GM19455 (cell line): ENCODE measurements around the gene ESYT1.

Source experiments
- ATAC-seq: cut with Tn5 transposase; IDR thresholded peaks from one replicate; pipeline ENCODE4 v1.9.1; 2021; ENCODE audit not compliant: unreplicated experiment

Gene ESYT1

DNA sequence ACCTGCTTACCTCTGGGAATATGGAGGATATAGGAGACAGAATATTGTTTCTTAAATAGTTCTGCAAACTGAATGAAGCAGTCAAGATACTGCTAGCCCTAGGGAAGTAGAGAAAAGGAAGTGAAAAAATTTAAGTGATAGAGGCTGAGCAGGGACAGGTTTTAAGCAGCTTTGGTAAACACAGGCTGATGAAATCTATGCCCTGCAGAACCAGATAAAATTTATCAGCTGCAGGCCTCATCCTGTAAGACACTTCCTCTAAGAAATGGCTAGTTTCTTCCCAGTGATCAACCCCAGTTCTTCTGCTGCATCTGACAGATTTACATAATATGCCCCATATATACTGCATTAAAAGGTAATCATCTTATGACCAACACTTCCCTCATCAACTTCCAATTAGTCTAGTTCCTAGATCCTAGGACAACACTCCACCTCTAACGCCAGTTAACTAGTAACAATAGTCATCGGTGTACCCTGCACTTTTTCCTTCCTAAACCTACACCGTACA lies 1.3 kb upstream of the ESYT1 start:
- no peak for ATAC-seq

DNA sequence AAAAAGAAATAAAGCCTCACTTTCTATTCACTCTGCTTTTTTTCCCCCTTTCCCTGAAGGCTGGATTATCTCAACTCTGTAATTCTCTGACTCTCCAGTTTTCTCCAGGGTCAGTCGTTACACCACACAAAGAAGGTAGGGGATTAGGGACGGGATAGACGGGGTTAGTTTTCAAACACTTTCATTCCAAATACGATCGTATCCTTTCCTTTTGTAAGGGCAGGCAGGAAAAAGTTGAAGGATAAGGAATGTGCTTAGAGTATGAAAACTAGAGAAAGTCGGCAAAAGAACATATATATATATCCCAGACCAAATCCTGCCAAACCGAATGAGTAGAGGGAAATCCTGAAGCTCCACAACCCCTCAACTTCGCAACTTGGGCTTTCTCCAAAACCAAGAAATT lies 581 bp upstream of the ESYT1 start:
- no peak for ATAC-seq

DNA sequence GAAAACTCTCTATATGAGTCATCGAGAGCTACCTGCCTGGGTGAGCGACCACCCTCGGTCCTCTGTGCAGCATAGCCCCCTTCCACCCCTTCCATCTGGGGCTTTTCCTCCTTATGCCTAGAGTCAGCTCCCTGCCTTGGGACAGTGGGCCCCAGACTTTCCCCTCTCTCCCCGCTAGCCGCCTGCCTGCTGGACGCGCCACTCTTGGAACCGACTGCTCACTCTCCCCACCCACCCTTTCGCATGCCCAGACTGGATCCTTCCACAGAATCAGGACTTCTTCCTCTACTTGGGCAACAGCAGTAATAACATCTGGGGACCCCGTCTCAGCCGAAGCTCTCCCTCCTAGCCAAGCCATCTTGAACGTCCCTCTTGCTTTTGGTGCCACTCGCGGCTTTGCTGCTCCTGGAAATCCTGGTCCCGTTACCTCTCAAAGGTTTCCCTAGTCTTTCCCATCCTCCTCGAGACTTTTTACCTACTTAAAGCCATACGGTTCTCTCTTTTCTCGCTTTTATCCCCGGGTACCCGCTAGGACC lies 671 bp downstream of the ESYT1 start:
- no peak for ATAC-seq

DNA sequence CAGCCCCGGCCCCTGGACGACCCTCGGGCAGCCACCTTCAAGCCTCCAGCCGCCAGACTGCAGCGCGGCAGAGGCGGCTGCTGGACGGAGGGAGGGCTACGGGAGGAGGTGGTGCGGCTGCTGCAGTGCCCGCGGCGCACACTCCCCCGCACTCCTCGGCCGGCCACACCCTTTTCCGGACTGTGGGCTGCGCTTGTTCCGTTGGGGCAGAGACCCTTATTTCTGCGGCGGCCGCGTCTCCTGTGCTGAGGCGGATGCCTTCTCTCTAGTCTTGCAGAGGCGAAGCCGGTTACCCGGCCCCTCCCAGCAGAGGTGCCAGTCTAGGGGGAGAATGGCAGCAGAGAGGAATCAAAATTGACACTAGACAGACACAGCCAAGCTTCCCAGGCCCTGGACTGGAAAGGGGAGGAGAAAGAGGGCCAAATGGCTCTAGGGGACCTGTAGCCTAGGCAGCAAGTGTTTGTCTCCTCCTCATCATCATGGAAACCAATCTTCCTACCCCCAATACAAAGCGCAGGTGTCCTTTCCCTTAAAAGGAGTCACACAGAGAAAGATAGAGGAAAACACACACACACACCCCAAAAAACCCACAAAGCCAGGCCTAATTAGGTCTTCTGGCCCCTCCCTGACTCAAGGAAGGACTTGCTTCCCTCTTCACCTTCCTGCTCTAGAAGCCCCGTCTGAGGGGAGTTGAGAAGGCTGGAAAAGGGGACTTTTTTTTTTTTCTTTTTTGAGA lies 1.3 kb downstream of the ESYT1 start:
- ATAC-seq, result peak; percentile 39

DNA sequence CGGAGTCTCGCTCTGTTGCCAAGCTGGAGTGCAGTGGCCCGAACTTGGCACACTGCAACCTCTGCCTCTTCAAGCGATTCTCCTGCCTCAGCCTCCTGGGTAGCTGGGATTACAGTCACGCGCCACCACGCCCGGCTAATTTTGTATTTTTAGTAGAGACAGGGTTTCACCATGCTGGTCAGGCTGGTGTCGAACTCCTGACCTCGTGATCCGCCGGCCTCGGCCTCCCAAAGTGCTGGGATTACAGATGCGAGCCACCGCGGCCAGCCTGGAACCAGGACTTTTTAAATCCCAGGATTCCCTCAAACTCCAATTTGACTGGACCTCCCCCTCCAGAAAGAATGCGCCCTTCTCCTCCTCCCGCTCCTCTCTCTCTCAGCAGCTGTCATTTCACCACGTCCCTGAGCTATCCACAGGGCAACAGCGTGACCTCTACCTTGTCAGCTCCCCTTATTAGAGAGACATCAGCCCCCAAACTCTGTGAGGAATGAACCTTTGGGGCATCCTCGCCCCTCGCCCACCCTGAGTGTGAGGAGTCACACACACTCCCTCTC lies 2.0 kb downstream of the ESYT1 start:
- ATAC-seq, result no peak

DNA sequence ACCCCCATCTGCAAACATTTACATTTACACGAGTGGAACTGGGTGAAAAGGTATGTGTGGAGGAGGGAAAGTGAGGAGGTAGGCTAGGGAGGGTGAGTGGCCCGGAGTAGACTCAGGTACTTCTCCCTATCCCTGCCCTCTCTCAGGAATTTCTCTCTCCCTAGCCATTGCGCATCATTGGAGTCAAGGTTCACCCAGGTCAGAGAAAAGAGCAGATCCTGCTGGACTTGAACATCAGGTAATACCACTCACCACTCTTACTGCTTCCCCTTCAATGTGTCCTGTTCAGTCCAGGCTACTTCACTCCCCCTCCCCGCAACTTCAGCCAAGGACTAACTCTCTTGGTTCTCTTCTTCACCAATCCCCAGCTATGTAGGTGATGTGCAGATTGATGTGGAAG lies 2.8 kb downstream of the ESYT1 start:
- no peak for ATAC-seq

DNA sequence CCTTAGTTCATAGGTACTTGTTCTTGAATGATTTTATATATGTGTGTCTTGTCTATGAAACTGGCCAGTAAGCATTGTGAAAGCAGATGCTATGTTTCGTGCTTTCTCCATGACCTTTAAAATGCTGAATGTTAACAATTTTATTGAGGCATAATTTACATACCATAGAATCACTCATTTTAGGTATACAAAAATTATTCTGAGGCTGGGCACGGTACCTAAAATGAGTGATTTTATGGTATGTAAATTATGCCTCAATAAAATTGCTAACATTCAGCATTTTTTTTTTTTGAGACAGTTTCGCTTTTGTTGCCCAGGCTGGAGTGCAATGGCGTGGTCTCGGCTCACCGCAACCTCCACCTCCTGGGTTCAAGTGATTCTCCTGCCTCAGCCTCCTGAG lies 6.8 kb downstream of the ESYT1 start:
- ATAC-seq, result no peak

DNA sequence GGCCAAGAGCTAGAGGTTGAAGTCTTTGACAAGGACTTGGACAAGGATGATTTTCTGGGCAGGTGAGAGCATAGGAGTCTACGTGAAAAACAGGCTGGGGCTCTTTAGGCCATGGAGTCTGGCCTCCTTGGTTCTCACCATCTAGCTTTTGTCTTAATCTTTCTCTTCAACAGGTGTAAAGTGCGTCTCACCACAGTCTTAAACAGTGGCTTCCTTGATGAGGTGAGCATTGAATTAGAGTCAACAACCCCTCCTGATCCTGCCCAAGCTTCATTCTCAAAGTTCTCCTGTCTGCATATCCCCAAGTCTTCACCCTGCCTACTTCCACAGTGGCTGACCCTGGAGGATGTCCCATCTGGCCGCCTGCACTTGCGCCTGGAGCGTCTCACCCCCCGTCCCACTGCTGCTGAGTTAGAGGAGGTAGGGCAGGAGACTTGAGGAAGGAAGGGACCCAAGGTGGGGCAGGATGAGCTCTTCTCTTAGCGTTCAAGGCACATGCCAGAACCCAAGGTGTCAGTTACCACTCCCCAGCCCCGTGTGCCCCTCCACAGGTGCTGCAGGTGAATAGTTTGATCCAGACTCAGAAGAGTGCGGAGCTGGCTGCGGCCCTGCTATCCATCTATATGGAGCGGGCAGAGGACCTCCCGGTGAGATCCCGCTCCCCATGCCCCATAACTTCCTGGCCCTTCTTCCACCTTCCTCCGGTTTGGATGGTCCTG lies 9.9 kb downstream of the ESYT1 start:
- no peak for ATAC-seq

DNA sequence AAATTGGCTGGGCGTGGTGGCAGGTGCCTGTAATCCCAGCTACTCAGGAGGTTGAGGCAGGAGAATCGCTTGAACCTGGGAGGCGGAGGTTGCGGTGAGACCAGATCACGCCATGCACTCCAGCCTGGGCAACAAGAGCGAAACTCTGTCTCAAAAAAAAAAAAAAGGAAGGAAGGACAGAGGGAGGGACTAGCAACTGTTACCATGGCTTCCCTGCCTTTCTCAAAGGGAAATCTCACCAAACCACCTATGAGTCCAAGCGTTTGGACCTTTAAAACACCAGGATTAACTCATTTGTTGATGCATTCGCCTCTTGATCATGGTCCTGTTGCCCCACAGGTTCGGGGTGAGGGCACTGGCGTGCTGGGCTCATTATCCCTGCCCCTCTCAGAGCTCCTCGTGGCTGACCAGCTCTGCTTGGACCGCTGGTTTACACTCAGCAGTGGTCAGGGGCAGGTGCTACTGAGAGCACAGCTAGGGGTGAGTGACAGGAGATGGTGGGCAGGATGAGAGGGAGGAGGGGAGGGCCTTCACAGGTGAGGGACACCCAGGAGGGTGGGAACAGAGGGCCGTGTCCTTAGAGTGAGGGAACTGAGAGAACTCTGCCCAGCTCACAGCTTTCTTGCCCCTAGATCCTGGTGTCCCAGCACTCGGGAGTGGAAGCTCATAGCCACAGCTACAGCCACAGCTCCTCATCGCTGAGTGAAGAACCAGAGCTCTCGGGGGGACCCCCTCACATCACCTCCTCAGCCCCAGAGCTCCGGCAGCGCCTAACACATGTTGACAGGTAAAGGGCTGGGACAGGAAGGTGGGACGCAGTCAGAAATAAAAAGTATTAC lies 14.1 kb downstream of the ESYT1 start:
- ATAC-seq, result no peak

DNA sequence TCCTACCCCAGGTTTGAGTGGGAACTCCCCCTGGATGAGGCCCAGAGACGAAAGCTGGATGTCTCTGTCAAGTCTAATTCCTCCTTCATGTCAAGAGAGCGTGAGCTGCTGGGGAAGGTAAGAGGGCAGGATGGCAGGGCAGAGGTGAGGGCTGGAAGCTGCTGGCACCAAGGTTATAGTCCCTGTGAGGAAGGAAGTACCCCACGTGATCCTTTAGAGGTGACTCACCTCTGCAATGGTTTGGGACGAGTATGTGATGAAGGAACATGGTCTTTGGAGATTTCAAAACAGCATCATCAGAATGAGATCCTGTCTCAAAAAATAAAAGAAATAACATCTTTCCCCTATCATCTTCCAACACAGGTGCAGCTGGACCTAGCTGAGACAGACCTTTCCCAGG lies 15.2 kb downstream of the ESYT1 start:
- ATAC-seq, result no peak

DNA sequence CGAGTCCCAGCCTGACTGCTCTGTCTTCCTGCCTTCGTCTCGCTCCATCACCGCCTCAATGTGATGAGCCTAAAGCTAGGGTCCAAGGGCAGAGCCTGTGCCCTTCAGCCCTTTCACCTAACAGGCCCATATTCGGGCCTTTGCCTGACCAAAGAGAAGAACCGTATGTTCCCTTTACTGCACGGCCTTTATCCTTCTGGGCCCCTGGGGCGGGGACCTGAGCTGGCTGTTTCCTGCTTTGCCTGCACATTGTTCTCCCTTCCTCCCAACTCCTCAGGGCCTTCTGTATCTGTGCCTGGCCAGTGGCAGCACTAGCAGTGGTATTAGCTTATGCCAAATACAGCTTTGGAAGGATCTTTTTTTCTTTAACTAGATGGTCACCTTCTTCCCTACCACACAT lies 15.8 kb downstream of the ESYT1 start:
- no peak for ATAC-seq

DNA sequence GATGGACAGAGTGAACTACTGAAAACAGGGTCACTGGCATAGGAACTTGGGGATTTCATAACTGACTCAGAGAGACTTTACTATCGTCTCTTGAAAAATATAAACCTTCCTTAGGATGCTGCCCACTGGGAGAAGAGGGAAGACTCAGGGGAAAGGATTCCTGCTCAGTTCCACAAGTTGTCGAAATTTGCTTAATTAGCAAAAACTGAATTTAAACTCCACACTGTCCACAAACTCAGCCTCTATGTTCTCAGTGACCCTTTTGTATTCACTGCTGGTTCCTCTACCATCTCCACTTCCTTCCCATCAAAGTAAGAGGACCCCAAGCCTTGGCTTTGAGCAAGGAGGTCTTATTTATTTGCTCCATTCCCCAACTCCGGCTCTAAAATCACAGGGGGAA lies 17.1 kb downstream of the ESYT1 start:
- ATAC-seq, result no peak

DNA sequence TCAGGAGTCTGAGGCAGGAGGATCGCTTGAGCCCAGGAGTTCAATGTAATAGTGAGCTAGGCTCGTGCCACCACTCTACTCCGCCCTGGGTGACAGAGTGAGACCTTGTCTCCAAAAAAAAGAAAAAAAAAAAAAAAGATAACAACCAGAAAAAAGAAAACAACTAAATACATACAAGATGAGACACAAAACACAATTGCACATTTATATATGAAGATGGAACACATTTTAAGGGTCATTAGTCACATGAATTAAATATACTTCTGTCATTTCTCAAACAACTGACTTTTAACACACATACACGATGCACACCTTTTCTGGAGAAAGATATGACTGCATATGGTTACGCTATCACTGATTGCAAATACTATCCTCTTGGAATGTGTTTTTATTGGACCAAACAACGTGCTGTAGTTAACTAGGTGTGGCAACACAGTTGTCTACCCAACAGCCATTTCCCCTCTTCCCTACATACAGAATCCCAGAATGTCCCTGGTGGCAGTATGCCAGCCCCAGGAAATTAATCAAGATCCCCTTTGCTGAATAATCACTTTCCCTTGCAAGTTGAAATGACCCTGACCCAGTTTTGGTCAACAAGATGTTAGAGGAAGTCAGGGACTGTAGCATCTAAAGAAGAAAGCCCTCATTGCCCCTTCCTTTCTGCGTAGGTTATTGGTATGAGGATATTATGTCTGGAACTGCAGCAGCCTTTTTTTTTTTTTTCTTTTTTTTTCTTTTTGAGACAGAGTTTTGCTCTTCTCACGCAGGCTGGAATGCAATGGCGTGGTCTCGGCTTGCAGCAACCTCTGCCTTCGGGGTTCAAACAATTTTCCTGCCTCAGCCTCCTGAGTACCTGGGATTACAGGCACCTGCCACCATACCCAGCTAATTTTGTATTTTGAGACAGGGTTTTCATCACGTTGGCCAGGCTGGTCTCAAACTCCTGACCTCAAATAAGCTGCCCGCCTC lies 18.7 kb downstream of the ESYT1 start:
- no peak for ATAC-seq

DNA sequence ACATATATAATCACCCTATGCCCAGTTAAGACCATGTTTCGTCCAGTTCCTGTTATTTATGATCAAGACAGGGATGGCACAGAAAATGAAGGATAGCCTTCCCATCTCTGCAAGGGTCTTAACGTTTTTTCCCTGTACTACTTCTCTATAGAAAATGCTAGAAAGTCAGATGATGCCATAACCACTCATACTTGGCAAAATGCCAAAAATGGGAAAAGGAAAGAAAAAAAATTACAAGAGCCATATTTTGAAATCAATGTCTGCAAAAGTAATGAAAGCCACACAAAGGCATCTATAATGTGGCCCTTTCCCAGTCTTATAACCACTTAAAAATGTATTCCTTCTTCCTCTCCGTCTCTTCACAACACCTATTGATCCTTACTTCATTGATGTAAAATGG lies 22.5 kb downstream of the ESYT1 start:
- no peak for ATAC-seq

DNA sequence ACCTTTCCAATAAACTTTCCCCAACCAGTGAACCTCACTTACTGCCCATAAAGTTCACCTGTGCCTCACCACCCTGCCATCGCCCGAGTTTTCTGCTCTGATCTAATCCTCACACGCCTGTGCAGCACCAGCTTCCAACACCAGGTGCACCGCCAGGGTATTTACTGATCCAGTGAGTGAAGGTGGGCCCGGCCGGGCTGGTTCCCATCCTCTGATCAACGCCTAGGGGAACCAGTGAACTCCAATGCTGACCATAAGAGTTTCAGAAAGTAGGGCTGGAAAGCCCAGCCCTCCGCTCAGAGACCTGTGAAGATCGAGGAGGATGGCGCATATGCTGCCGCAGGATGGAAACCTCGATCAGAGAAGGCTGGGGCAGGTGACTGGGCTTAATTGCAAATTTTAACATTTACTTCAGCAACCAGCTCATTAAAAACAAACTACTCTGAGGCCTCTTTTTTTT lies 23.6 kb downstream of the ESYT1 start:
- ATAC-seq, result peak; percentile 51

DNA sequence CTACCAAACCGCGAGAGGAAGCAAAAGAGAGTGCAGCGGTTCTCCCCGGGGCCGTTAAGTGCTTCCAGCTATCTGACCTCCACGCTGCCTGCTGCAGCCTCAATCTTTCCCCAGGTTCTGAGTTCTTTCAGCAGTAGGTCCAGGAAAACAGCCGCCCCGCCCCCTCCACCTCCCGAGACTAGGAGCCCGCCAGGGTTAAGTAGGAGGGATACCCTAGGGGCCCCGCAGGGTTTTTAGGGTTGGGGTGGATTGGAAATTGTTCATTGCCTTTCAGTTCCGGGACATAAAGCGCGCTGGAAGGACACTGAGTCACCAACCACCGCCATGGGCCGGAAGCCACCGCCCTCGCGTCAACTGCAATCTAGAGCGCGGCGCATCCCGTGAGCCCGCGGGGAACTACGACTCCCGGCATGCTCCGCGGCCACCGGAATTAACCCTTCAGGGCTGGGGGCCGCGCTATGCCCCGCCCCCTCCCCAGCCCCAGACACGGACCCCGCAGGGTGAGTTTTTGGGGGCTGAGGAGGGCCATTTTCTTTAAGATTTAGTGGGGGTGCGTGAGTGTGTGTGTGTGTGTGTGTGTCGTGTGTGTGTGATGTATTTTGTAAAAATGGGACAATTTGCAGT lies 24.2 kb downstream of the ESYT1 start, which contains the start of gene MYL6B:
Gene MYL6B, plus strand, starts transcription at position 456 of the 624 bp plus-strand sequence. CDS start 1,332 bp downstream, outside the sequence.
- ATAC-seq, result peak; percentile 86

DNA sequence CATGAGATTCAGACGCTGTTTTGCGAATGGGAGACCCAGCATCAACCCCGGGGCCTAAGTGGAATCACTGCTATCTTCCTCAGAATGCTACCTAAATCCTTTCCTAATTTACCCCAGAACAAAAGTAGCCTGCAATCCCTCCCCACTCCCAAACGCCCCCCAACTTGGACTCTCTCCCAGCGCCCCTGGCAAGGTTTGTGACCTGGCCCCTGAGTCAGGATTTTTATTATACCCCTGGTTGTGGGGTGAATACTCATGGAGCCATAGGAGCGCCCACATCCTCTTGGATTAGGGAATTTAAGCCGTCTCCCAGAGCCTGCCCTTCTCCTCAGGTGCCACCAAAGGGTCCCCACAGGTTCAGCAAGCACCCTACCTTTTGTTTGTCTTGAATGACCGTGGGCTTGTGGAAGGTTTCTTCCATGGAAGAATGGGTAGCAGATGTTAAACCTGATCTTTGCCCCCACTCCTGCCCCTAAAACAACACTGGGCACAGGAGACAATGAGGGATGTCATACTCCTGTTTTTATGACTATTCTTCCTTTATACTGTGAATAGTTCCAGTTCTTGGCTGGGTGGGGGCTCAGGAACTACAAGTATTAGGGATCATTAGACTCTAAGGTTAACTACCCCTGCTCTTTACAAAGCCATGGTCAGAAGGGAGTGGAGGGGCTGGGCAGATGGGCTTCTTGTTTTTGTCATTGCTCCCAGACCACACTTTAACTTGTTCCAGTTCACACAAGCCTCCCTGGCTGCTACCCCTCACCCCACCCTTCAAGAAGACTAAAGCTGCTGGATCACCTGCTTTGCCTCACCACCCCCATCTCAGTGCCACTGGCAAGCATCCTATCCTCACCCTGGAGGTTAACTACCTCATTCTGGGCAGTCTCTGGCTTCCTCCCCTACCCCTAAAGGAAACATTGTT lies 24.9 kb downstream of the ESYT1 start:
- ATAC-seq, result no peak

DNA sequence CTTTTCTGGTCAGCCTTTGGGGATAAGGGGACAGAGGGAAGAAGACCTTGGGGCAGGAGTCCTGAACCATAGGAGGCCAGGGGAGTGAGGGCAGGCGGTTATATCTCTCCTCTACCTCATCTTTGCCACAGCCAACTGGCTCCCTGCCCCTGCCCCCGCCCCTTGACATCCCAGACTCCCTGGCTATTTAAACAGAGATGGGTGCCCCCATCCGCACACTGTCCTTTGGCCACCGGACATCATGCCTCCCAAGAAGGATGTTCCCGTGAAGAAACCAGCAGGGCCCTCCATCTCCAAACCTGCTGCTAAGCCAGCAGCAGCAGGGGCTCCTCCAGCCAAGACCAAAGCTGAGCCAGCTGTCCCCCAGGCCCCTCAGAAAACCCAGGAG lies 25.6 kb downstream of the ESYT1 start:
- no peak for ATAC-seq
